ACC112 (cell line): Measurements from ENCODE around the gene POLD3.

Source experiments
- H2AFZ ChIP-seq: fragments of 200-600 bp; sonication (generic); one replicate; pipeline ENCODE4 v1.6.0; 2017; ENCODE audit warnings: antibody characterized with exemption, low read length; ENCODE audit not compliant: unreplicated experiment
- H3K27ac ChIP-seq: fragments of 200-600 bp; sonication (generic); 2 replicates; pipeline ENCODE4 v1.5.1; 2014; ENCODE audit warnings: low read depth, mild to moderate bottlenecking, antibody characterized with exemption, low read length, moderate library complexity
- H3K27me3 ChIP-seq: fragments of 200-600 bp; sonication (generic); 2 replicates; pipeline ENCODE4 v1.6.1; 2014; ENCODE audit warnings: mild to moderate bottlenecking, antibody characterized with exemption, low read length, moderate library complexity, mixed read lengths; ENCODE audit not compliant: insufficient read depth
- H3K36me3 ChIP-seq: fragments of 200-600 bp; sonication (generic); 2 replicates; pipeline ENCODE4 v1.6.1; 2016; ENCODE audit warnings: mild to moderate bottlenecking, antibody characterized with exemption, low read length, moderate library complexity, mixed read lengths; ENCODE audit not compliant: insufficient read depth
- H3K4me1 ChIP-seq: fragments of 200-600 bp; sonication (generic); one replicate; pipeline ENCODE4 v1.6.1; 2016; ENCODE audit warnings: low read length, mixed read lengths; ENCODE audit not compliant: insufficient read depth, unreplicated experiment, control insufficient read depth
- H3K4me3 ChIP-seq: fragments of 200-600 bp; sonication (generic); 2 replicates; pipeline ENCODE4 v1.5.1; 2014; ENCODE audit warnings: mild to moderate bottlenecking, low read depth, low read length
- H3K79me2 ChIP-seq: fragments of 200-600 bp; sonication (generic); one replicate; pipeline ENCODE4 v1.6.0; 2016; ENCODE audit warnings: low read length; ENCODE audit not compliant: control insufficient read depth, unreplicated experiment, insufficient read depth

Gene POLD3

GRCh38 chr11:74687237-74688023 is 95.0 kb downstream of the POLD3 start:
- Histone ChIP-seq H3K79me2 (no peaks in the 10 kb centered on the region), H3K4me3 (no peak overlapping the region), H3K27me3 (no peaks in the 10 kb centered on the region), H3K36me3 (no peaks in the 10 kb centered on the region), H2AFZ (peak overlapping the region; percentile 20), H3K4me1 (peaks cover 49% of the 10 kb centered on the region), H3K27ac (peak overlapping the region; percentile 44)

- Histone ChIP-seq H3K27ac (peak overlapping the region; percentile 26), H3K36me3 (no peaks in the 10 kb centered on the region), H3K79me2 (no peaks in the 10 kb centered on the region), H3K27me3 (no peaks in the 10 kb centered on the region), H2AFZ (no peak overlapping the region), H3K4me1 (peaks cover 41% of the 10 kb centered on the region), H3K4me3 (peak overlapping the region; percentile 27; the same call in 1 of the 2 replicates)
Measured at GRCh38 chr11:74689666-74690065, 97.3 kb downstream of the POLD3 start.

- H3K4me3 ChIP-seq = no peak overlapping the region
- H3K27me3 ChIP-seq = no peaks in the 10 kb centered on the region
- H2AFZ ChIP-seq = no peak overlapping the region
- peaks cover 40% of the 10 kb centered on the region for H3K4me1 ChIP-seq
- H3K79me2 ChIP-seq = no peaks in the 10 kb centered on the region
- no peaks in the 10 kb centered on the region for H3K36me3 ChIP-seq
- no peak overlapping the region for H3K27ac ChIP-seq
Measured at GRCh38 chr11:74691755-74692154, 99.4 kb downstream of the POLD3 start.
